HG02623 (cell line): ENCODE results near the gene PARD6B.
"Not testable (repeated sequence)": the region's sequence is repeated elsewhere in the genome, so short reads cannot be mapped to it uniquely, and the experiment has no call there.

Experiments used
- ATAC-seq: cut with Tn5 transposase; IDR thresholded peaks from one replicate; pipeline ENCODE4 v1.9.1; 2021; ENCODE audit warnings: moderate library complexity; ENCODE audit not compliant: unreplicated experiment

PARD6B gene

GRCh38 chr20:50744143-50744792, 12.9 kb downstream of the PARD6B start:
- ATAC-seq: no peak

GRCh38 chr20:50745634-50746137, 14.3 kb downstream of the PARD6B start:
- no peak for ATAC-seq

GRCh38 chr20:50746138-50746940, 15.0 kb downstream of the PARD6B start:
- no peak for ATAC-seq

- no peak for ATAC-seq
These were observed 15.9 kb downstream of the PARD6B start for GRCh38 chr20:50747275-50747674.

- no peak for ATAC-seq
These were observed 18.8 kb downstream of the PARD6B start for GRCh38 chr20:50750145-50750671.

GRCh38 chr20:50753152-50753551, 21.8 kb downstream of the PARD6B start:
- ATAC-seq: no peak

GRCh38 chr20:50754420-50754819, 23.0 kb downstream of the PARD6B start:
- no peak for ATAC-seq

- ATAC-seq: no peak
These were observed 25.1 kb downstream of the PARD6B start for GRCh38 chr20:50756447-50756846.

GRCh38 chr20:50758469-50758868, 27.1 kb downstream of the PARD6B start:
- ATAC-seq: no peak

GRCh38 chr20:50758992-50759391, 27.6 kb downstream of the PARD6B start:
- no peak for ATAC-seq

GRCh38 chr20:50759678-50760077, 28.3 kb downstream of the PARD6B start:
- ATAC-seq: no peak

- no peak for ATAC-seq
These were observed 30.7 kb downstream of the PARD6B start for GRCh38 chr20:50762045-50762422.

GRCh38 chr20:50762435-50763220, 31.2 kb downstream of the PARD6B start:
- ATAC-seq: no peak

GRCh38 chr20:50763550-50764458, 32.4 kb downstream of the PARD6B start:
- ATAC-seq: not testable (repeated sequence)

- not testable (repeated sequence) for ATAC-seq
These were observed 33.9 kb downstream of the PARD6B start for GRCh38 chr20:50765251-50765650.

- no peak for ATAC-seq
These were observed 34.3 kb downstream of the PARD6B start for GRCh38 chr20:50765674-50766073.

- not testable (repeated sequence) for ATAC-seq
These were observed 35.8 kb downstream of the PARD6B start for GRCh38 chr20:50766955-50767809.

- ATAC-seq: not testable (repeated sequence)
These were observed 37.6 kb downstream of the PARD6B start for GRCh38 chr20:50768991-50769390.

GRCh38 chr20:50769551-50770085, 38.2 kb downstream of the PARD6B start:
- not testable (repeated sequence) for ATAC-seq
